G401.6 (cell line): ENCODE data around the gene HAUS8.
"Not testable (repeated sequence)": the region's sequence is repeated elsewhere in the genome, so short reads cannot be mapped to it uniquely, and the experiment has no call there.

Source experiments
- FAIRE-seq: peaks from 2 replicates; lab custom pipeline; 2012; peaks lifted over from hg19 to GRCh38; lab: Jason Lieb, UNC

HAUS8 gene

DNA sequence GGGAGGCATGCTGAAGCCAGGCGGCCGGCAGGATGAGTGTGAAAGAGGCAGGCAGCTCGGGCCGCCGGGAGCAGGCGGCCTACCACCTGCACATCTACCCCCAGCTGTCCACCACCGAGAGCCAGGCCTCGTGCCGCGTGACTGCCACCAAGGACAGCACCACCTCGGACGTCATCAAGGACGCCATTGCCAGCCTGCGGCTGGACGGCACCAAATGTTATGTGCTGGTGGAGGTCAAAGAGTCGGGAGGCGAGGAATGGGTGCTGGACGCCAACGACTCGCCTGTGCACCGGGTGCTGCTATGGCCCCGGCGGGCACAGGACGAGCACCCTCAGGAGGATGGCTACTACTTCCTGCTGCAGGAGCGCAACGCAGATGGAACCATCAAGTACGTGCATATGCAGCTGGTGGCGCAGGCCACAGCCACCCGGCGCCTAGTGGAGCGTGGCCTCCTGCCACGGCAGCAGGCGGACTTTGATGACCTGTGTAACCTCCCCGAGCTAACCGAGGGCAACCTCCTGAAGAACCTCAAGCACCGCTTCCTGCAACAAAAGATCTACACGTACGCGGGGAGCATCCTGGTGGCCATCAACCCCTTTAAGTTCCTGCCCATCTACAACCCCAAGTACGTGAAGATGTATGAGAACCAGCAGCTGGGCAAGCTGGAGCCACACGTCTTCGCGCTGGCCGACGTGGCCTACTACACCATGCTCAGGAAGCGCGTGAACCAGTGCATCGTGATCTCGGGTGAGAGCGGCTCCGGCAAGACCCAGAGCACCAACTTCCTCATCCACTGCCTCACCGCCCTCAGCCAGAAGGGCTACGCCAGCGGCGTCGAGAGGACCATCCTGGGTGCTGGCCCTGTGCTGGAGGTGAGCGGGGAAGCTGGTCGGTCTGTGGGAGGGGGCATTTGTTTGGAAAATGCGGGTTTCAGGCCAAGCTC is 26.7 kb upstream of the HAUS8 start:
- no peak for FAIRE-seq

DNA sequence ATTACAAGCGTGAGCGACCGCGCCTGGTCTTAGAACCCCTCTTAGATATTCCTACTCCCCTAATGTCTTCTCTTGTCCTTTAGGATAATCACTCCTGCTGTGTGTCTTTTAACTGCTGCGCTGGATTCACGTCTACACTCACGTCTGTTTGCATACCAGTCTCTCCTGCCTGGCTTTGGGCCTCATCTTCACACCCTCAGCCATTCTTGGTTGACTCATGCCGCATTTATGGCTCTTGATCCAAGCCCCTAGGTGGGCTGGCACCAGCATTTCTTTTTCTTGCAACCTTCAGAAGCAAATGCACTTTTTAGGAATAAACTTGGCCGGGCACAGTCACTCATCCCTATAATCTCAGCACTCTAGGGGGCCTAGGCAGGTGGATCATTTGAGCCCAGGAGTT is 23.1 kb upstream of the HAUS8 start:
- no peak for FAIRE-seq

DNA sequence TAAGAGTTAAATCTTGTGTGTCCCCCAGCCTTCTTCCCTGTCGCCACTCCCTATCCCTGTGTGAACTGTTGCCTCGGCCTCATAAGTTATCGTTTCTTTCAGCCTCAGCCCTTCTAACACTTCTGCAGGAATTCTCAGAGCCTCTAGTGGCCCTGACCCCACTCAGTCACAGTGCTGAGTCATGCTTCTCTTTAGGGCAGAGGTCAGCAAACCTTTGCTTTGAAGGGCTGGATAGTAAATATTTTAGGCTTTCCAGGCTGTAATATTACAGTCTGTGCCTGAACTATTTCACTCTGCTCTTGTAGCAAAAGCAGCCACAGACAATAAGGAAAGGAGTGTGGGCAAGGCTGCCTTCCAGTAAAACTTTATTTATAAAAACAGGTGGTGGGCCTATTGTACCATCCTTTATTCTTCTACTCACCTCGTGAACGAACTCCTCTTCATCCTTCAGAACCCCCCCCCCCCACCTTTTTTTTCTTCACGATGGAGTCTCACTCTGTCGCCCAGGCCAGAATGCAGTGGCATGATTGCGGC is 22.4 kb upstream of the HAUS8 start:
- FAIRE-seq, result no peak

DNA sequence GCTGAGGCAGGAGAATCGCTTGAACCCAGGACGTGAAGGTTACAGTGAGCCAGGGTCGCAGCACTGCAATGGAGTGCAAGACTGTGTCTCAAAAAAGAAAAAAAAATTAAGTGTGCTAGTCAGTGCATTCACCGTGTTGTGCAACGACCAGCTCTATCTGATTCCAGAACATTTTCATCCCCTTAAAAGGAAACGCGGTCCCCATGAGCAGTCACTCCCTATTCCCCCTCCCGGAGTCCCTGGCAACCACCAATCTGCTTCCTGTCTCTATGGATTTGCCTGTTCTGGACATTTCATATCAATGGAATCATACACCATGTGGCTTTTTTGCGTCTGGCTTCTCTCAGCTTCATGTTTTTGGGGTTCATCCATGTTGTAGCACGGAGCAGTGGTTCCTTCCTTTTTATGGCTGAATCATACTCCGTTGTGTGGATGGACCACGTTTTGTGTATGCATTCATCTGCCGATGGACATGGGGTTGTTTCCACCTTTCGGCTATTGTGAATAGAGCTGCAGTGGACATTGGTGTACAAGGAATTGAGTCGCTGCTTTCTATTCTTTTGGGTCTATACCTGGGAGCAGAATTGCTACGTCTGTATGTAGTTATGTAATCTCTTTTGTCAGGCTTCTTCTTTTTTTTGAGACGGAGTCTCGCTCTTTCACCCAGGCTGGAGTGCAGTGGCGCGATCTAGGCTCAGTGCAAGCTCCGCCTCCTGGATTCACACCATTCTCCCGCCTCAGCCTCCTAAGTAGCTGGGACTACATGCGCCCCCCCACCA is 20.1 kb upstream of the HAUS8 start:
- no peak for FAIRE-seq

GRCh38 chr19:17094694-17095093 is 19.4 kb upstream of the HAUS8 start:
- FAIRE-seq, result not testable (repeated sequence)

- FAIRE-seq, result no peak
These were observed 17.4 kb upstream of the HAUS8 start for GRCh38 chr19:17092696-17093095.

GRCh38 chr19:17091758-17092333 is 16.6 kb upstream of the HAUS8 start:
- no peak for FAIRE-seq

DNA sequence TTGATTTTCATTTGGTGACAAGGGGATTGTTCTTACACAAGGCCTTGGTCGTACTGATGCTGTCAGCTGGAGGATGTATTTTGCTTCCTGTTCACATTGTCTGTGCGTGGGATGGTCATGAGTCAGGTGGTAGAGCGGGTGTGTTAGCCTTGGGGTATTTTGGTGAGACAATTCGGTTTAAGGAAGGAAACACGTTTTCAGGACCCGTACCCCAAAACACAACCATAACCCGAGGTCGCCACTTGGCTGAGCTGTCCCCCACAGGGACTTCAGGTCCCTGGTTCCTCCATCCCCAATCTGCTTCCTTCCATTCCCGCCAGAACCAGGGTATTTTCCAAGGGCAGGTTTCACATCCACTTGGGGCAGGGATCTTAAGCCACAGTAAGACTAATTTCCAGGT is 15.3 kb upstream of the HAUS8 start:
- FAIRE-seq, result no peak

DNA sequence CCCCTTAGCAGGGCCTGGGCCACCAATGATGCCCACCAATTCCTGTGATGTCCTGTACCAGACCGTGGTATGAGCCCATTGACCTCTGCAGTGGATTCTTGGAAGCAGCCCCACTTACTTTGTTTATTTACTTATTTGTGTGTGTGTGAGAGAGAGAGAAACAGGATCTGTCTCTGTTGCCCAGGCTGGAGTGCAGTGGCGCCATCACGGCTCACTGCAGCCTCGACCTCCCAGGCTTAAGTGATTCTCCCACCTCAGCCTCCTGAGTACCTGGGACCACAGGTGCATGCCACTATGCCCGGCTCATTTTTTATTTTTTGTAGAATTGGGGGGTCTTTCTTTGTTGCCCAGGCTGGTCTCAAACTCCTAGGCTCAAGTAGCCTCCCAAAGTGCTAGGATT is 13.3 kb upstream of the HAUS8 start:
- FAIRE-seq, result no peak

DNA sequence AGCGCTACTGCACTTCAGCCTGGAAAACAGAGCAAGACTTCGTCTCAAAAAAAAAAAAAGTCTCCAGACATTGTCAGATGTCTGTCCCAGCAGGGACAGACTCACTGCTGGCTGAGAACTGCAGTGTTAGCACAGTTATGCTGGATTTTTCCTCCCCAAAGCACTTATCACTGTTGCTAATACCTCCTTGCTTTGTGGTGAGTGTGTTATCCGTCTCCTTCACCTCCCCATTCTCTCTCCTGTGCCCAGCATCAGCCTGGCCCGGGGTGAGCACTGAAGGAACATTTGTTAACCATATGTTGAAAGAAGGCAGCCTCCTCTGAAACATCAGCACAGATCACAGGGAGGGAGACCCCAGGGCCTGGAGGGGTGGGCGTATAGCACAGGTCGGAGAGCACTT is 11.6 kb upstream of the HAUS8 start:
- no peak for FAIRE-seq

GRCh38 chr19:17086120-17086519 is 10.9 kb upstream of the HAUS8 start:
- no peak for FAIRE-seq

DNA sequence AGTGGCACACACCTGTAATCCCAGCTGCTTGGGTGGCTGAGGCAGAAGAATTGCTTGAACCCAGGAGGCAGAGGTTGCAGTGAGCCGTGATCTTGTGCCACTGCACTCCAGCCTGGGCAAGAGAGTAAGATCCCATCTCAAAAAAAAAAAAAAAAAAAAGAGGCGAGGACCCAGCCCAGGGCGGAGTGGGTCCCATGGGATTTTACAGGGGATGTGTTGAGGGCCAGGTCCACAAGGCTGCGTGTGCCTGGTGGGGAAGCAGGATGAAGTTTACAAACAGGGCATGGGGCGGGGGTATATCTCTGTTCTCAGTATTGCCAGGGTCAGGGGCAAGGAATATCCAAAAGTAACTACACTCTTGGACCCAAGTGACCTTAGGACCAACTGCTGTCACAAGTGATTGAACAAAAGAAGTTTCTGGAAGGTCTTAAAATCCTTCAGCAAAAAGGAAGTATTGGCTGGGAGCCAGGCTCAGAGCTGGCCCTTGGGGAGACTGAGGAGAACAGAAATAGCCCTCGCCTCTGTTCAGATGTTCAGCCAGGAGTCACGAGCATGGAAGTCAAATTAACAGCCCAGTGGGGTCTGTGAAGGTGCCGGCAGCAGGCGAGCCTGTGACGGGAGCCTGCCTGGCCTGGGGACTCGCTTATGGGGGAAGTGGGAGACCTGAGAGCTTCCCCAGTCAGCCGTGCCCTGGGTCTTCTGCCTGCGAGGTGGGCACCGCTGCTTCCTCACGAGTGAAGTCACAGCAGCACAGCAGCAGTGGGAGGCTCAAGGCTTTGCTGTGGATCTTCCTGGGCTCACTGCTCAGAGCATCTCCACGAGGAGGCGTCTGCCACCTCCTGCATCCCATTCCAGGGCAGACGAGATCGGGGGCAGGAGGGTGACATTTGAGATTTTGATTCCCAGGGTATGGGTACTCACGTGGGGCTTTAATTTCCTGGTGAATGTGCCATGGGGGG is 6.7 kb upstream of the HAUS8 start:
- FAIRE-seq, result no peak

- FAIRE-seq, result no peak
These were observed 5.2 kb upstream of the HAUS8 start for GRCh38 chr19:17080440-17080801.

DNA sequence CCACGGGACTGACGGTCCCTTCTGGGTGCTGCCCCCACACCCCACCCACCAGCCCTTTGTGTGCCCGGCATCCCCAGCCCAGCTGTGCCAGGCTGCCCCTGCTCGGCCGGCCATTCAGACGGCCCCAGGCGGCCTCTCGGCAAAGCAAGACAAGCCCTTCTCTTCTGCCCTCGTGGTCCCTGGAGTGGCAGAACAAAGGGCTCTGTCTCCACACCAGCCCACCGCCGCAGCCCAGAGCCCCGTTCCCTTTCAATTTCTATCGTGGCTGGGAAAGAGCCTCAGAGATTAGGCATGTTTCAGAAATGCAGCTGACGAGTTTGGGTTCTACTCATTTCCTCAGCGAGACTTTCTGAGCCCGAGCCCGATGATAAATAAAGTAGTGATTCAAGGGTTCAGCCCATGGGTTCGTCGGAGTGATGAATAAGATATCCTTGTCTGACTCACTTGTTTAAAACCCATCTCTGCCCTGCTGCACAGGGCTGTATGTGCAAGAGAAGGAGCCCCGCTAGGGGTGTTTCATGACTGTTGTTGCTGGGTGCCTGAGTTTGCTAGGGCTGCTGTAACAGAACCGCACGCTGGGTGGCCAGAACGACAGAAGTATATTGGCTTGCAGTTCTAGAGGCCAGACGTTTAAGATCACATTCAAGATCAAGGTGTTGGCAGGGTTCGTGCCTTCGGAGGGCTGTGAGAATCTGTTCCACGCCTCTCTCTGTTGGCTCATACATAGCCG is 4.6 kb upstream of the HAUS8 start:
- FAIRE-seq, result no peak

DNA sequence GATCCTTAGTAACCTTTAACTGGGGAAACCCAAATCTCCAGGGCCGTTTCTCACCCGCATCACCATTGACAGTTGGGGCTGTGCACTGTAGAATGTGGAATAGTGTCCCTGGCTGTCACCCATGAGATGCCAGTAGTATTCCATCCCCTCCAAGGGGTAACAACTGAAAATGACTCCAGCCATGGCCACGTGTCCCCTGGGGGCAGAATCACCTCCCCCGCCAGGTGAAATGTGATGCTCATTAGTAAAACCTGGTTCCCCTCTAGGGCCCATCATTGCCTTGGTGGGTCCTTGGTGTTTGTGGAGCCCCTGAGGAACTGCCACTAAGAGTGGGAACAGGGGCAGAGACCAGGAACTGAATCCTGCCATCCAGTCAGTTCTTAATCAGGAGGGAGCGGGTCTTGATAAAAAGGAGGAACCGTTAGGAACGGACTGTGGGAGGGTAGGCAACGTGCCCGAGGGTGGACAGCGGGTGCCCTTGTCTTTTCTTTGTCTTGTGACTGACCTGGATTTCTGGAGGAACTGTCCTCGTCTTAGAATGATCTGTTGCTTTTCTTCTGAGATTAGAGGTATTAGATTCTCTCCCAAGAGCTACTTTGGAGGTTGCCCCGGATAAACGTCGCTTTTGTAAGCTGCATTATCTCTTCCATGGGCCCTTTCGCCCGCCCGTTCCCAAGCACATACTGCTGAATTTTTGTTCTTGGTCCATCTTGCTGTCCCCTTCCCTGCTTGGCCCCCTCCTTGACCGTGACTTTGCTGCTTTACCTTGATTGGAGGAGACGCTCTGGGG is 3.9 kb upstream of the HAUS8 start:
- FAIRE-seq, result no peak

DNA sequence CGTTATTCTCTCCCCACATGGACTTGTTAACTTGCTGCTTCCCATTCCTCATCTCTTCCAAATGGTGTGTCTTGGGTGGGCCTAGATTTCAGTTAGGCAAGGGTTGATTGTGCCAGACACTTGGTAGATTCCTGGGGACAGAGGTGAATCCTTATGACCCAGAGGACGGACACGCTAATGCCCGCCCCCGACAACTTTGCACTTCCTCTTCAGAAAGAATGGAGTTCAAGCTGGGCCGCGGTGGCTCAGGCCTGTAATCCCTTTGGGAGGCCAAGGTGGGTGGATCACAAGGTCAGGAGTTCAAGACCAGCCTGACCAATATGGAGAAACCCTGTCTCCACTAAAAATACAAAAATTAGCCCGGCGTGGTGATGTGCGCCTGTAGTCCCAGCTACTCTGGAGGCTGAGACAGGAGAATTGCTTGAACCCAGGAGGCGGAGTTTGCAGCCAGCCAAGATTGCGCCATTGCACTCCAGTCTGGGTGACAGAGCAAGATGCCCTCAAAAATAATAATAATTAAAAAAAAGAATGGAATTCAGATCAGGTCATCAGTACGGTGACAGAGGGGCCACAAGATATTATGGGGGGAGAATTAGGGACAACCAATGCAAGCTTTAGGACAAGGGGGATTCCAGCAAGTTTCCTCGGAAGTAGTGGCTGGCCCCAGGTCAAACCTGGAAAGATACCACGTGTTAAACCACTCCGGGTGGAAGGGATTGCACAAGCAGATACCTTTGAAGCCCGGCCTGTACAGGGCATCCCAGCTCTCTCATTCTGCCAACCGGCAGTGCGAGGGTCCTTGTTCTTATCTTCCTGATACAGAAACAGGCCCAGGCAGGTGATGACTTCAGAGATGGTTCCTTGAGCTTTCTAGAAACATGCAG is 3.0 kb upstream of the HAUS8 start:
- FAIRE-seq, result no peak

DNA sequence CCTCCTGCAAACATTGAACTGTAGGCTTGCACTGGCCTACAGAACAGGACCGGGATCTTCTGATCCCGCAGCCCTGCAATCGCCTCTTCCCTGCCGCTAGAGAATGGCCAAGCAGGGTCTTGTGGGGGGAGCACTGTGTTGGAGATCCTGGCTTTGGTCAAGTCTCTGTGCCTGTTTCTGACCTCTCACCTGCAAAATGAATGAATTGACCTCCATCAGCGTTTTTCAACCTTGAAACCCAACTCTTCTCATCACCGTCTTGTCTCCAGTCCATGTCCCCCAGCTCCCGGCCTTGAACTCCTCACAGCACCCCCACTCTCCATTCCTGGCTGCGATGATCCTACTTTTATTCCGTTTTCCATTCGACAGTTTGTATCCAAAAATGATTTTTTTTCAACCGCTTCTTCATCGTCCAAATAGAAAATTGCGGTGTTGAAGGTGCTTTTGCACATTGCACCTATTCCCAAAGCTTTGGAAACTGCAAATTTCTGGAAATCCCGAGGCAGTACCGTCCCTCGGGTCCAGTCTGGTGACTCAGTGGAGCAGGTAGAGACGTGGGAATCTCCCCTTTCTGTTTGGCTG is 2.3 kb upstream of the HAUS8 start:
- no peak for FAIRE-seq

DNA sequence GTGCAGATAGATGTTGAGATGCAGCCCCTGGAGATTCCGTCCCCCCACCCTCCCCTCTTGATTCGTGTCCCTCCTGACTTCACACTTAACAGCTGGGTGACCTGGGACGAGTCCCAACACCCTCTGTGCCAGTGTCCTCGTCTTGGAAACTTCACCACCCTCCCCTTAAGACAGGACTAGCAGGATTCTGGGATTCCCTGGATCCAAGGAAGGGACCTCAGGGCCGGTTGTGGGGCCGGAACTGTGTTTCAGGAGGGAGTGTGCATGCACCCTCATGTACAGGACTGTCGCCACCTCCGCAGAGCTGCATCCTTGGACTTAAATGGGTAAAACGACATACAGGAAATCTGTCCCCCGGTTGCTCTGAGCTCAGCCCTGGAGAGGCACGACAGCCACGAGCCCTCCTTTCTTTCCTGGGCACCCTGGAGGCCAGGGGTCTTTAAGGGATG is 1.3 kb upstream of the HAUS8 start:
- FAIRE-seq, result no peak
